Activated CD8-positive, alpha-beta T cell treated with anti-CD3 and anti-CD28 coated beads, Interleukin-2, amount 10 ng/mL, durations not matched to agents 7 days and 5 days (primary cell): ENCODE measurements around the gene YIPF3. TPM values are rescaled to one million over a fixed set of nuclear protein-coding genes. Genes with fewer than 3 reads are reported as not detected.
"Not testable (repeated sequence)": the region's sequence is repeated elsewhere in the genome, so short reads cannot be mapped to it uniquely, and the experiment has no call there.

ENCODE experiments used
- ATAC-seq: fragments of 150-1000 bp; cut with Tn5 transposase; one replicate; pipeline ENCODE4 v1.10.0; 2021; ENCODE audit warnings: moderate library complexity
- CTCF ChIA-PET: fragments of 350-600 bp; sonication (Branson Sonifier 250); formaldehyde crosslinking; loops from one replicate; lab custom pipeline; 2021; ENCODE audit warnings: antibody characterized with exemption; lab: Charles Lee
- POLR2A ChIA-PET: fragments of 350-600 bp; sonication (Branson Sonifier 250); formaldehyde crosslinking; loops from one replicate; lab custom pipeline; 2021; ENCODE audit warnings: antibody characterized with exemption; lab: Charles Lee
- DNase-seq: peaks from one replicate; pipeline ENCODE4 v3.0.0-alpha.2; 2020
- H3K27ac Mint-ChIP-seq: one replicate; pipeline ENCODE4 v1.8.0; 2021; ENCODE audit warnings: mild to moderate bottlenecking, mixed read lengths
- H3K27me3 Mint-ChIP-seq: one replicate; pipeline ENCODE4 v1.8.0; 2021; ENCODE audit warnings: low read depth, mixed read lengths
- H3K36me3 Mint-ChIP-seq: one replicate; pipeline ENCODE4 v1.8.0; 2021; ENCODE audit warnings: low read depth, mixed read lengths
- H3K4me1 Mint-ChIP-seq: one replicate; pipeline ENCODE4 v1.8.0; 2021; ENCODE audit warnings: low read depth, mixed read lengths
- H3K4me3 Mint-ChIP-seq: one replicate; pipeline ENCODE4 v1.8.0; 2021; ENCODE audit warnings: mild to moderate bottlenecking, mixed read lengths
- H3K9me3 Mint-ChIP-seq: one replicate; pipeline ENCODE4 v1.8.0; 2022; ENCODE audit warnings: mixed read lengths; ENCODE audit not compliant: insufficient read depth
- total RNA-seq, 2 experiments: library from RNA; stranded (reverse); gene quantifications; one replicate each; pipeline ENCODE4 v1.2.3, GENCODE V29; 2021

YIPF3 gene
- total RNA-seq, 2 experiments from 2014 or later, result 55.6 to 59.0 TPM

GRCh38 chr6:43499028-43499815 is 17.5 kb downstream of the YIPF3 start:
- Mint-ChIP-seq H3K36me3 (peaks cover 15% of the 10 kb centered on the region), H3K27me3 (no peaks in the 10 kb centered on the region), H3K27ac (no peak overlapping the region), H3K4me3 (no peak overlapping the region), H3K9me3 (no peaks in the 10 kb centered on the region), H3K4me1 (peaks cover 13% of the 10 kb centered on the region)
- DNase-seq (no peak), ATAC-seq (no peak)
- POLR2A ChIA-PET, result interaction anchor here (0.6 kb wide), 1 partner anchor 178 kb away, joined by 6 read pairs; no protein-coding TSS in a partner anchor
- CTCF ChIA-PET, result no interaction called here

- H3K4me3 Mint-ChIP-seq, ATAC-seq, DNase-seq, POLR2A ChIA-PET, H3K27ac Mint-ChIP-seq, H3K27me3 Mint-ChIP-seq, H3K9me3 Mint-ChIP-seq, H3K36me3 Mint-ChIP-seq: not testable (repeated sequence)
- H3K4me1 Mint-ChIP-seq, result peaks cover 20% of the 10 kb centered on the region
- CTCF ChIA-PET, result interaction anchor here (7.5 kb wide), 1 partner anchor 8 kb away, joined by 65 read pairs; no protein-coding TSS in a partner anchor
These were observed 18.4 kb downstream of the YIPF3 start for GRCh38 chr6:43498291-43498690.

DNA sequence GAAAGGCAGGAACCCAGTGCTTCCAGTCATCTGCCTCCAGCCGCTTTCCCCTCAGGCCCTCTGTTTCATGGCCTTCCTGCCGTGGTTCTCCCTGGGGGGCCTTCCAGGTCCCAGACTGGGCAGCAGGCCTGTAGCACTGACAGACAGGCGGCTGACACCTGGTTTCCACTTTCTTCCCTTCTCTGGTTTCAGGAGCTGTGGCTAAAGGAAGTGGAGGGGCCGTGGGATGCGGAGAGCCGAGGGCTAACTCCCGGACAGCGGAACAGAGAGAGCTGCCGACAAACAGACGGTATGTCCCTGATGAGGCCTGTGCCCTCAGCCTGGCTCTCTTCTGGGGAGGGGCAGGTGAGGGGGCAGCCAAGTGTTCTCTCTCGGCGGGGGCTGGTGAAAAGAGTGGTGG is 19.0 kb downstream of the YIPF3 start:
- ChIA-PET CTCF (interaction anchor here (7.5 kb wide), 1 partner anchor 9 kb away, joined by 65 read pairs; no protein-coding TSS in a partner anchor), POLR2A (no interaction called here)
- Mint-ChIP-seq H3K36me3 (peaks cover 9% of the 10 kb centered on the region), H3K27me3 (no peaks in the 10 kb centered on the region), H3K4me1 (peaks cover 20% of the 10 kb centered on the region), H3K9me3 (no peaks in the 10 kb centered on the region), H3K27ac (no peak overlapping the region), H3K4me3 (no peak overlapping the region)
- DNase-seq (no peak), ATAC-seq (no peak)

DNA sequence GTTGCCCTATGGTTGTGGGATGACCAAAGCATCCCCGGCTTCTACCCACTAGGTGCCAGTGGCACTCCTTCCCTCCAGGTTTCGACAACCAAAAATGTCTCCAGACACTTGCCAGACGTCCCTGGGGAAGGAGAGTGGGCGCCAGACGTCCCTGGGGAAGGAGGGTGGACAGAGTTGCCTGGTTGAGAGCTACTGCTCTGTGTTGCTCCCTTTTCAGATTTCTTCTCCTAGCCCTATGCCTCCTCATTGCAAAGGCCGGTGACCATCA is 19.7 kb downstream of the YIPF3 start:
- Mint-ChIP-seq H3K9me3 (no peaks in the 10 kb centered on the region), H3K4me3 (no peak overlapping the region), H3K36me3 (peaks cover 5% of the 10 kb centered on the region), H3K27ac (no peak overlapping the region), H3K27me3 (no peaks in the 10 kb centered on the region), H3K4me1 (peaks cover 20% of the 10 kb centered on the region)
- ATAC-seq, result no peak
- POLR2A ChIA-PET, result no interaction called here
- CTCF ChIA-PET, result interaction anchor here (0.6 to 7.5 kb wide), 2 partner anchors 9 to 14 kb away, joined by 3 to 65 read pairs; no protein-coding TSS in a partner anchor
- no peak for DNase-seq

- no peak overlapping the region for H3K4me3 Mint-ChIP-seq
- H3K4me1 Mint-ChIP-seq, result peaks cover 20% of the 10 kb centered on the region
- POLR2A ChIA-PET, result interaction anchor here (1.2 to 1.7 kb wide), 2 partner anchors 16 to 19 kb away, joined by 5 read pairs; partner anchors contain the start of gene TJAP1
- no peaks in the 10 kb centered on the region for H3K9me3 Mint-ChIP-seq
- H3K36me3 Mint-ChIP-seq, result peaks cover 5% of the 10 kb centered on the region
- no peaks in the 10 kb centered on the region for H3K27me3 Mint-ChIP-seq
- CTCF ChIA-PET, result interaction anchor here (0.6 to 7.5 kb wide), 3 partner anchors 10 to 13 kb away, joined by 3 to 65 read pairs (median 3); no protein-coding TSS in a partner anchor
- no peak overlapping the region for H3K27ac Mint-ChIP-seq
- ATAC-seq (no peak), DNase-seq (no peak)
These were observed 20.2 kb downstream of the YIPF3 start for GRCh38 chr6:43496370-43497128.

DNA sequence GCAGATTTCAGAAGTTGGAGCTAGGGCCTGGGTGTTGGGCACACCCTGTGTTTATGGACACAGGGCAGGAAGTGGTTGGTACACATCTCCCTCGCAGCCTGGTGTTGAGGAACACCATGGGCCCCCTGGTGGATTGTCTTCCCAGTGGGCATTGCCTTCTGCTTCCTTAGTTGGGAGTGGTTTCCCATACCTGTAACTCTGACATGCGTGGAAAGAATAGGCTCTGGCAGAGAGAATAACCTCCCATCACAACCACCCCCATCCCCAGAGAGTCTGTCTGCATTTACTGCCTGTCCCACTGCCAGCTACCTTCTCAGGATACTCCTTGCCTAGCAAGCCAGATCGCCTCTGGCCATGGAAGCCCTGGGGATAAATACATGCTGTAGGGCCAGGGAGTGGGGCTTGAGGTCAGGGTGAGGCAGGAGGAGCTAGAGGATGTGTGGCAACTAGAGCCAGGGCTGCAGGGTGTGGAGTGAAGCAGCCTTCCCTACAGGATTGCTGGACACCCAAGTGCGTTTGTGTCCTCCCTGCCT is 21.3 kb downstream of the YIPF3 start:
- Mint-ChIP-seq H3K27ac (peak overlapping the region; percentile 77), H3K9me3 (no peaks in the 10 kb centered on the region), H3K36me3 (no peaks in the 10 kb centered on the region), H3K4me3 (no peak overlapping the region), H3K4me1 (peaks cover 20% of the 10 kb centered on the region), H3K27me3 (no peaks in the 10 kb centered on the region)
- peak; percentile 61 for ATAC-seq
- CTCF ChIA-PET, result interaction anchor here (0.9 to 7.5 kb wide), 5 partner anchors 9 to 266 kb away, joined by 3 to 65 read pairs (median 3); partner anchors contain the start of gene DNPH1
- POLR2A ChIA-PET, result interaction anchor here (1.2 to 1.7 kb wide), 3 partner anchors 15 to 27 kb away, joined by 3 to 5 read pairs (median 5); partner anchors contain the start of gene TJAP1
- DNase-seq, result no peak

GRCh38 chr6:43494766-43495165 is 22.0 kb downstream of the YIPF3 start:
- ATAC-seq (no peak), DNase-seq (no peak)
- POLR2A ChIA-PET, result interaction anchor here (1.4 to 1.7 kb wide), 2 partner anchors 17 to 28 kb away, joined by 3 to 5 read pairs; partner anchors contain the start of gene TJAP1
- peak overlapping the region; percentile 77 for H3K27ac Mint-ChIP-seq
- no peaks in the 10 kb centered on the region for H3K36me3 Mint-ChIP-seq
- no peak overlapping the region for H3K4me3 Mint-ChIP-seq
- H3K27me3 Mint-ChIP-seq, result no peaks in the 10 kb centered on the region
- peaks cover 20% of the 10 kb centered on the region for H3K4me1 Mint-ChIP-seq
- CTCF ChIA-PET, result interaction anchor here (0.9 to 7.5 kb wide), 4 partner anchors 11 to 266 kb away, joined by 3 to 65 read pairs (median 4); partner anchors contain the start of gene DNPH1
- H3K9me3 Mint-ChIP-seq, result no peaks in the 10 kb centered on the region

- Mint-ChIP-seq H3K4me1 (peaks cover 20% of the 10 kb centered on the region), H3K4me3 (no peak overlapping the region), H3K9me3 (no peaks in the 10 kb centered on the region), H3K27ac (no peak overlapping the region), H3K27me3 (no peaks in the 10 kb centered on the region), H3K36me3 (no peaks in the 10 kb centered on the region)
- DNase-seq (no peak), ATAC-seq (no peak)
- ChIA-PET CTCF (interaction anchor here (7.5 kb wide), 1 partner anchor 12 kb away, joined by 65 read pairs; no protein-coding TSS in a partner anchor), POLR2A (interaction anchor here (1.4 to 1.8 kb wide), 2 partner anchors 17 to 28 kb away, joined by 3 to 7 read pairs; partner anchors contain the start of gene TJAP1)
These were observed 22.4 kb downstream of the YIPF3 start for GRCh38 chr6:43494321-43494720.

- Mint-ChIP-seq H3K4me3 (no peak overlapping the region), H3K9me3 (no peaks in the 10 kb centered on the region), H3K27me3 (no peaks in the 10 kb centered on the region), H3K27ac (no peak overlapping the region), H3K36me3 (no peaks in the 10 kb centered on the region), H3K4me1 (peaks cover 20% of the 10 kb centered on the region)
- ATAC-seq, result no peak
- CTCF ChIA-PET, result interaction anchor here (7.5 kb wide), 1 partner anchor 13 kb away, joined by 65 read pairs; no protein-coding TSS in a partner anchor
- POLR2A ChIA-PET, result interaction anchor here (0.6 to 1.8 kb wide), 3 partner anchors 16 to 56 kb away, joined by 3 to 7 read pairs (median 3); partner anchors contain the start of gene TJAP1
- DNase-seq, result no peak
These were observed 22.9 kb downstream of the YIPF3 start for GRCh38 chr6:43493833-43494232.

DNA sequence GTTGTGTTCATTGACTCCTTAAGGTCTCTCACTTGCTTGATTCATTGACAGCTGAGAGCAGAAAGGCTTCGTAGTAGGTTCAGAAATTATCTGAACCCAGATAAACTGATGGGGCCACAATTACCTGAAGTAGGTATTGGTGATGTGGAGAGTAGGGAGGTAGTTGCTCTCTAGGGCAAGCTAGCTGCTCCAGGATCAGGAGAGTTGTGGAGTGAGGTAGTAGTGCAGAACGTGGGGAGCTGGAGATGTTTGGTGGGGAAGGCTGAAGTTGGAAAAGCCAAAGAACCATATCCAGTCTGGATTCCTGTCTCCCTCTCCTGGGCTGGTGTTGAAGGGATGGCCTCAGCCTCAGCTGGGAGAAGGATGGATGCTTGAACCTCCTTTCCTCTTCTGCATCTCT is 23.5 kb downstream of the YIPF3 start:
- Mint-ChIP-seq H3K27ac (peak overlapping the region; percentile 8), H3K4me1 (peaks cover 20% of the 10 kb centered on the region), H3K4me3 (no peak overlapping the region), H3K9me3 (no peaks in the 10 kb centered on the region), H3K36me3 (no peaks in the 10 kb centered on the region), H3K27me3 (no peaks in the 10 kb centered on the region)
- DNase-seq (no peak), ATAC-seq (no peak)
- ChIA-PET CTCF (interaction anchor here (7.5 kb wide), 1 partner anchor 13 kb away, joined by 65 read pairs; no protein-coding TSS in a partner anchor), POLR2A (interaction anchor here (0.5 to 1.8 kb wide), 3 partner anchors 16 to 200 kb away, joined by 3 to 7 read pairs (median 4); partner anchors contain the start of gene TJAP1)

- Mint-ChIP-seq H3K4me1 (peaks cover 20% of the 10 kb centered on the region), H3K9me3 (no peaks in the 10 kb centered on the region), H3K36me3 (no peaks in the 10 kb centered on the region), H3K27me3 (no peaks in the 10 kb centered on the region), H3K27ac (no peak overlapping the region), H3K4me3 (no peak overlapping the region)
- ChIA-PET POLR2A (interaction anchor here (1.8 kb wide), 1 partner anchor 15 kb away, joined by 7 read pairs; the partner anchor contains the start of gene TJAP1), CTCF (interaction anchor here (7.5 kb wide), 1 partner anchor 14 kb away, joined by 65 read pairs; no protein-coding TSS in a partner anchor)
- no peak for ATAC-seq
- no peak for DNase-seq
These were observed 24.1 kb downstream of the YIPF3 start for GRCh38 chr6:43492673-43493072.
